GM18907 (cell line): ENCODE measurements around the gene GATD1.
"Not testable (repeated sequence)": the region's sequence is repeated elsewhere in the genome, so short reads cannot be mapped to it uniquely, and the experiment has no call there.

Experiments
- ATAC-seq: cut with Tn5 transposase; IDR thresholded peaks from one replicate; pipeline ENCODE4 v1.9.1; 2021; ENCODE audit warnings: mild to moderate bottlenecking, moderate library complexity; ENCODE audit not compliant: unreplicated experiment

Gene GATD1

GRCh38 chr11:765025-765801, 12.1 kb downstream of the GATD1 start:
- ATAC-seq = no peak

GRCh38 chr11:764322-765024, 12.8 kb downstream of the GATD1 start:
- ATAC-seq = no peak

DNA sequence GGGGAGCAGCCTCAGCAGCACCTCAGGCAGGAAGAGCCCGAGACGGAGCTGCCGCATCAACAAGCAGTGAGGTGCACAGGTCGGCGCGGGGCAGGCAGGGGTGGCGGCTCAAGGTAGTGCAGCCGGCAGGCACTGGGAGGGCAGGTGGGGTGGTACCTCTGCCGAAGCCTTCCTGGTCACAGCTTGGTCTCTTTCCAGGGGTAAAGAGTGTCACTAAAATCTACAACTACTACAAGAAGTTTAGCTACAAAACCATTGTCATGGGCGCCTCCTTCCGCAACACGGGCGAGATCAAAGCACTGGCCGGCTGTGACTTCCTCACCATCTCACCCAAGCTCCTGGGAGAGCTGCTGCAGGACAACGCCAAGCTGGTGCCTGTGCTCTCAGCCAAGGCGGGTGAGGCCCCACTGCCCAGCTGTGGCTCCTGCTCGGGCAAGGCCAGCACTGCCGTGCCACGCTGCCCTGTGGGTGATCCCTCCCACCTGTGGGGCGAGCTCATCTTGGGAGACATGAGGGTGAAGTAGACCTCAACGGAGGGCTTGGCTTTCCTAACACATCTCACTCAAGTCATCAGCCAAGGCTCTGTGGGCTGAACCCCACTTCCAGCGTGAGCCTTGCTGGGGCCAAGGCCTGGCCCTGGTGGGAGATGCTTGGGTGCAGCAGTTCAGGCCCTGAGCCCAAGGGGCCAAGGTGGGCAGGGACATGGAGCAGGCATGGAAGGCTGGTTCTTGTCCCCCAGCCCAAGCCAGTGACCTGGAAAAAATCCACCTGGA, 13.6 kb downstream of the GATD1 start:
- ATAC-seq = no peak

DNA sequence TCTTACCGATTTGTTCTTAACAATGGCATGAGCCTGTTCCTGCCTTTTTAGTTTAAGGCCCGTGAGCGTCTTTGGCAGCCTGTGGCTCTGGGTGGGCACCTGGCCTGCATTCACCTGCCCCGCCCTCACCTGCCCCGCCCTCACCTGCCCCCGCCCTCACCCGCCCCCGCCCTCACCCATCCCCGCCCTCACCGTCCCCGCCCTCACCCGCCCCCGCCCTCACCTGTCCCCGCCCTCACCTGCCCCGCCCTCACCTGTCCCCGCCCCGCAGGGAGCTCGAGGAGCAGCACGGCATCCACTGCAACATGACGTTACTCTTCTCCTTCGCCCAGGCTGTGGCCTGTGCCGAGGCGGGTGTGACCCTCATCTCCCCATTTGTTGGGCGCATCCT, 14.2 kb downstream of the GATD1 start:
- ATAC-seq = no peak

GRCh38 chr11:762421-763072, 14.7 kb downstream of the GATD1 start:
- ATAC-seq = no peak

- ATAC-seq = no peak
Observed at GRCh38 chr11:761526-762108, 15.7 kb downstream of the GATD1 start.

- ATAC-seq = no peak
Observed at GRCh38 chr11:760236-760635, 17.1 kb downstream of the GATD1 start.

- no peak for ATAC-seq
Observed at GRCh38 chr11:749731-750130, 27.6 kb downstream of the GATD1 start.

GRCh38 chr11:748007-748359, 29.3 kb downstream of the GATD1 start:
- peak; percentile 36 for ATAC-seq

DNA sequence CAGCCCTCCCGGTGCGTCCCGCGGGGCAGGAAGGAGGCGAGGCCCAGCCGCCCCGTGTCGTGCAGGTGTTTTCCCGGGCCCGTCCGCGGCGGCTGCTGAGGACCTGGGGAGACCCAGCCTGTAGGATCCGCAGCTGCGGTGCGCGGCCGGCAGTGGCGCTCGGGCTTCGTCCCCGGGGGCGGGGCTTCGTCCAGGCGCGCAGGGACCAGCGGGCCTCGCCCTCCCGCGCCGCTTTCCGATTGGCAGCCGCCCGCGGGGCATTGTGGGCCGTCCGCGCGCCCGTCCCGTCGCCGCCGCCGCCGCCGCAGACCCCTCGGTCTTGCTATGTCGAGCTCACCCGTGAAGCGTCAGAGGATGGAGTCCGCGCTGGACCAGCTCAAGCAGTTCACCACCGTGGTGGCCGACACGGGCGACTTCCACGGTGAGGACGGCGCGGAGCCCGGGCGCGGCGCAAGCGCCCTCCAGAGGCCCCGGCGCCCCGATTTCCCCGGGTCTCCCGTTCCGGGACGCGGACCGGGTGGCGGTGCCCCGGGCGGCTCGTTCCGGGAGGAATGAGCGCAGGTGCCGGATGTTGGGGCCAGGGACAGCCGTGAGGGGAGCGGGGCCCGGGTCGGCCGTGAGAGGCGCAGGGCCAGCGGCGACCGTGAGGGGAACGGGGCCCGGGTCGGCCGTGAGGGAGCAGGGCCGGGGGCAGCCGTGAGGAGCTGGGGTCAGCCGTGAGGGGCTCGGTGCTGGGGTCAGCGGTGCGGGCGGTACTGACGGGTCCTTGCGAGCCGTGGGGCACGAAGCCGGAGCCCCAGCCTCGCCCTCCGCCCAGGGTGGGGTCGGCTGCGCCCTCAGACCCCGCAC, 29.9 kb downstream of the GATD1 start, which contains the start of gene TALDO1:
TALDO1 (plus strand) TSS at position 307 of the 849 bp plus-strand sequence; CDS start at position 325, 18 bp downstream.
- ATAC-seq = peak; percentile 93

DNA sequence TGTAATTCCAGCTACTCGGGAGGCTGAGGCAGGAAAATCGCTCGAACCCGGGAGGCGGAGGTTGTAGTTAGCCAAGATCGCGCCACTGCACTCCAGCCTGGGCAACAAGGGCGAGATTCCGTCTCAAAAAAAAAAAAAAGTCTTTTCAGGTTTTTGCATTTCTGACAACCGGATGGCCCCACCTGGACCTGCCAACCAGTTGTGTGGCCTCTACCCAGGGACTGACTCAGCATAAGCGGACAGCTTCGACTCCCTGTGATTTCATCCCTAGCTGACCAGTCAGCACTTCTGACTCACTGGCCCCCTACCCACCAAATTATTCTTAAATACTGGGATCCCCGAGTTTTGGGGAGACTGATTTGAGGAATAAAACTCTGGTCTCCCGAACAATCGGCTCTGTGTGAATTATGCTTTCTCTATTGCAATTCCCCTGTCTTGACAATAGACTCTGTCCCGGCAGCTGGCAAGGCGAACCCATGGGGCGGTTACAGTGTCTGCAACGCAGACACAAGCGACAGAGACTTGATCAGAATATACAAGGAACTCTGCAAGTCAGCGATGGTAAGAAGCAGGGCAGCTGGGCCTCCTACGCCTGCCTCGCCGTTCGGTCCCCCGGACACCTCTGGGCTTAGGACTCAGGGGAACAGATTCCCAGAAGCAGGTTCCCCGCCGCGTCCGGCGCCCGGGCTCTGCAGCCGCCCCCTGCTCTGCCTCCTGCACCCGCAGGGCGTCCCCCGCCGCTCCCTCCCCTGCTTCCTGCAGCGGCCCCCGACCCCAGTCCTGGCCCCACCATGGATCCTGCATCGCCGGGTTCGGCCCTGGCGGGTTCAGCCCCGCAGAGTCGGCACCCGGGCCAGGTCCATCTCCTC, 30.8 kb downstream of the GATD1 start:
- peak; percentile 46 for ATAC-seq

- no peak for ATAC-seq
Observed at GRCh38 chr11:745428-745827, 31.9 kb downstream of the GATD1 start.

GRCh38 chr11:742571-743201, 34.6 kb downstream of the GATD1 start:
- no peak for ATAC-seq

DNA sequence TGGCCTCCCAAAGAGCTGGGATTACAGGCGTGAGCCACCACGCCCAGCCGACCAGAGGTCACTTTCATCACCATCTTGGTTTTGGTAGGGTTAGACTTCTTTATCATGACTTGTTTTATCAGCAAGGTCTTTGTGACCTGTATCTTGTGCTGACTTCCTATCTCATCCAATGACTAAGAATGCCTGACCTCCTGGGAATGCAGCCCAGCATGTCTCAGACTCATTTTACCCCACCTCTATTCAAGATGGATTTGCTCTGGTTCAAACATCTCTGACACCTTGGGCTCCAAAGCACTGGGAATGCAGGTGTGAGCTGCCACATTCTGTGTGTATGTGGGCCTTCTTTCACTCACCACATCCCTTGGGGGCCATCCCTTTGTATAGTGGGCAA, 35.1 kb downstream of the GATD1 start:
- ATAC-seq = no peak

GRCh38 chr11:737899-738298, 39.4 kb downstream of the GATD1 start:
- ATAC-seq = not testable (repeated sequence)

DNA sequence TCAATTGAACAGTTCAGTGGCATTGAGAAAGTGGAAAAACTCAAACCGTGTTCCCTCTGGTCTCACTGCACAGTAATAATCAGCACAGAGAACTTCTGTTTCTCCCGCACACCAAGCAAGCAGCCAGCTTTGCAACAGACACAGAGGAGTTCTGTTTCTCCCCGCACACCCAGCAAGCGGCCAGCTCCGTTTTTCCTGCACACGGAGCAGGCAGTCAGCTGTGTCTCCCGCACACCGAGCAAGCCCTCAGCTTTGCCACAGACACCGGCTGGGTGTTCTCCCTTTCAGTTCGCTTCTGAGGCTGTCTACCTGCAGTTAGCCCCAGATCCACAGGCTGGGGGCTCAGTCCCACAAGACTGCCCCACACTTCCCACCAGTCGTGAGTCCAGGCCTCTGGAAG, 39.9 kb downstream of the GATD1 start:
- no peak for ATAC-seq

DNA sequence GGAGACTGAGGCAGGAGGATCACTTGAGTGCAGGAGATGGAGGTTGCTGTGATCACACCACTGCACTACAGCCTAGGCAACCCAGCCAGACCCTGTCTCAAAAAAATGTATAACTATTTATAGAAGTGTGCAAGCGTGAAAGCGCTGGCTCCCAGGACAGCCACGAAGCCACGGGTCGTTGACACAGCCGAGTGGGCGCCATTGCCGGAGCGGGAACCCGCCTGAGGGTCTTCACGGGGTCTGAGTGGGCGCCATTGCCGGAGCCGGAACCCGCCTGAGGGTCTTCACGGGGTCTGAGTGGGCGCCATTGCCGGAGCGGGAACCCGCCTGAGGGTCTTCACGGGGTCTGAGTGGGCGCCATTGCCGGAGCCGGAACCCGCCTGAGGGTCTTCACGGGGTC, 42.7 kb downstream of the GATD1 start:
- ATAC-seq = not testable (repeated sequence)

GRCh38 chr11:733072-733471, 44.2 kb downstream of the GATD1 start:
- ATAC-seq = no peak
